Muscle layer of colon (tissue), 2 donors: Measurements from ENCODE around the gene SIRT7.

Experiments used
- H3K27ac ChIP-seq: one replicate; pipeline ENCODE4 v1.7.0; 2013; ENCODE audit warnings: low read depth, mild to moderate bottlenecking, low read length, moderate library complexity
- H3K27me3 ChIP-seq, 2 donors: one replicate each; pipeline ENCODE4 v1.7.0; 2013; ENCODE audit warnings: low read length in 2 of 2, mild to moderate bottlenecking in 2 of 2; ENCODE audit not compliant: insufficient read depth in 2 of 2, control insufficient read depth in 1 of 2
- H3K36me3 ChIP-seq: one replicate; pipeline ENCODE4 v1.7.0; 2013; ENCODE audit warnings: mild to moderate bottlenecking, low read length; ENCODE audit not compliant: insufficient read depth
- H3K4me1 ChIP-seq: one replicate; pipeline ENCODE4 v1.7.0; 2013; ENCODE audit warnings: mild to moderate bottlenecking, low read length; ENCODE audit not compliant: insufficient read depth
- H3K4me3 ChIP-seq, 2 donors: one replicate each; pipeline ENCODE4 v1.7.0; 2013; ENCODE audit warnings: low read length in 2 of 2, low read depth in 1 of 2, mild to moderate bottlenecking in 1 of 2, moderate library complexity in 1 of 2
- H3K9ac ChIP-seq: one replicate; pipeline ENCODE4 v1.7.0; 2013; ENCODE audit warnings: low read length
- H3K9me3 ChIP-seq: one replicate; pipeline ENCODE4 v1.7.0; 2013; ENCODE audit warnings: mild to moderate bottlenecking, low read length
- donor health status: abdominal sarcoma.
- donor health status: Adenocarcinoma of cecum.

The SIRT7 gene

GRCh38 chr17:81951785-81952684 is 34.1 kb upstream of the SIRT7 start:
- Histone ChIP-seq H3K9ac (no peak overlapping the region), H3K4me3 (no peak overlapping the region), H3K9me3 (no peaks in the 10 kb centered on the region), H3K36me3 (no peaks in the 10 kb centered on the region), H3K27me3 (peaks cover 0 to 21% of the 10 kb centered on the region in 2 donors), H3K27ac (no peak overlapping the region), H3K4me1 (no peaks in the 10 kb centered on the region)

DNA sequence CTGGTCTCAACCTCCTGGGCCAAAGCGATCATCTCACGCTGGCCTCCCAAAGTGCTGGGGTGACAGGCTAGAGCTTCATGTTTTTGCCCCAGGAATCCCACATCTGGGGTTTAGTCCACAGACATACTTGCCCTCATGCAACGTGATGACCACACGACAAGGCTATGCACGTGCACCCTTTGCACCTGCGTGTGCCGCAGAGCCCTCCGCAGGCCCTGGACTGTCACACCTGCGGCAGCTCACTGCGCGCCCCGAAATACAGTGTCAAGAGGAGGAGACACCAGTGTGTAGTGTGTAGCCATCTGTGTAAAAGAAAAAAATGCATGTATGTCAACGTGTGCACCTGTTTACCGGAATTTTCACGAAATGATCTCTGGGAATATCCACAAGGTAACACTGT is 32.5 kb upstream of the SIRT7 start:
- no peak overlapping the region for H3K4me3 ChIP-seq
- peaks cover 0 to 11% of the 10 kb centered on the region in 2 donors for H3K27me3 ChIP-seq
- no peaks in the 10 kb centered on the region for H3K9me3 ChIP-seq
- no peak overlapping the region for H3K27ac ChIP-seq
- no peaks in the 10 kb centered on the region for H3K36me3 ChIP-seq
- H3K9ac ChIP-seq, result no peak overlapping the region
- no peaks in the 10 kb centered on the region for H3K4me1 ChIP-seq

GRCh38 chr17:81948635-81949378 is 30.8 kb upstream of the SIRT7 start:
- H3K9ac ChIP-seq, result no peak overlapping the region
- no peak overlapping the region for H3K27ac ChIP-seq
- peaks cover 0 to 6% of the 10 kb centered on the region in 2 donors for H3K27me3 ChIP-seq
- H3K9me3 ChIP-seq, result no peaks in the 10 kb centered on the region
- H3K4me1 ChIP-seq, result no peaks in the 10 kb centered on the region
- no peaks in the 10 kb centered on the region for H3K36me3 ChIP-seq
- H3K4me3 ChIP-seq, result no peak overlapping the region

- no peak within 1 kb of the TSS for H3K27ac ChIP-seq
- no peaks in the 10 kb centered on the region for H3K9me3 ChIP-seq
- H3K4me1 ChIP-seq, result no peaks in the 10 kb centered on the region
- H3K27me3 ChIP-seq, result peaks cover 0 to 3% of the 10 kb centered on the region in 2 donors
- no peak within 1 kb of the TSS for H3K9ac ChIP-seq
- H3K36me3 ChIP-seq, result no peaks in the 10 kb centered on the region
- no peak within 1 kb of the TSS for H3K4me3 ChIP-seq
Observed at GRCh38 chr17:81947189-81947588, 29.2 kb upstream of the SIRT7 start, which contains the start of gene MYADML2. Gene MYADML2 (minus strand): TSS chr17:81947233. CDS start chr17:81941741, 5,492 bp downstream.

GRCh38 chr17:81944858-81945257 is 26.9 kb upstream of the SIRT7 start:
- Histone ChIP-seq H3K9ac (no peak overlapping the region), H3K27ac (no peak overlapping the region), H3K36me3 (no peaks in the 10 kb centered on the region), H3K9me3 (no peaks in the 10 kb centered on the region), H3K27me3 (peaks cover 0 to 24% of the 10 kb centered on the region in 2 donors), H3K4me3 (no peak overlapping the region), H3K4me1 (no peaks in the 10 kb centered on the region)

GRCh38 chr17:81942167-81942553 is 24.2 kb upstream of the SIRT7 start:
- no peaks in the 10 kb centered on the region for H3K36me3 ChIP-seq
- no peaks in the 10 kb centered on the region for H3K4me1 ChIP-seq
- H3K9me3 ChIP-seq, result no peaks in the 10 kb centered on the region
- no peak overlapping the region for H3K4me3 ChIP-seq
- peaks cover 0 to 26% of the 10 kb centered on the region in 2 donors for H3K27me3 ChIP-seq
- no peak overlapping the region for H3K27ac ChIP-seq
- H3K9ac ChIP-seq, result no peak overlapping the region

- H3K27ac ChIP-seq, result no peak overlapping the region
- peaks cover 0 to 29% of the 10 kb centered on the region in 2 donors for H3K27me3 ChIP-seq
- no peaks in the 10 kb centered on the region for H3K9me3 ChIP-seq
- H3K36me3 ChIP-seq, result no peaks in the 10 kb centered on the region
- peaks cover 4% of the 10 kb centered on the region for H3K4me1 ChIP-seq
- H3K9ac ChIP-seq, result no peak overlapping the region
- H3K4me3 ChIP-seq, result no peak overlapping the region
Observed at GRCh38 chr17:81941484-81942166, 23.6 kb upstream of the SIRT7 start.

GRCh38 chr17:81940538-81941483 is 22.8 kb upstream of the SIRT7 start:
- Histone ChIP-seq H3K4me1 (peaks cover 6% of the 10 kb centered on the region), H3K9me3 (no peaks in the 10 kb centered on the region), H3K27ac (no peak overlapping the region), H3K27me3 (peaks cover 0 to 32% of the 10 kb centered on the region in 2 donors), H3K9ac (no peak overlapping the region), H3K36me3 (no peaks in the 10 kb centered on the region), H3K4me3 (no peak overlapping the region)

GRCh38 chr17:81939881-81940385 is 22.0 kb upstream of the SIRT7 start:
- no peaks in the 10 kb centered on the region for H3K36me3 ChIP-seq
- H3K9me3 ChIP-seq, result no peaks in the 10 kb centered on the region
- H3K4me1 ChIP-seq, result peaks cover 6% of the 10 kb centered on the region
- no peak overlapping the region for H3K4me3 ChIP-seq
- no peak overlapping the region for H3K9ac ChIP-seq
- H3K27ac ChIP-seq, result no peak overlapping the region
- peaks cover 0 to 32% of the 10 kb centered on the region in 2 donors for H3K27me3 ChIP-seq

- no peaks in the 10 kb centered on the region for H3K36me3 ChIP-seq
- no peak overlapping the region for H3K9ac ChIP-seq
- H3K27ac ChIP-seq, result no peak overlapping the region
- H3K4me3 ChIP-seq, result no peak overlapping the region
- H3K4me1 ChIP-seq, result peaks cover 6% of the 10 kb centered on the region
- H3K9me3 ChIP-seq, result no peaks in the 10 kb centered on the region
- peaks cover 0 to 32% of the 10 kb centered on the region in 2 donors for H3K27me3 ChIP-seq
Observed at GRCh38 chr17:81939218-81939617, 21.2 kb upstream of the SIRT7 start.
